Measurements from ENCODE around the gene PDPK1.

The PDPK1 gene

GRCh38 chr16:2537451-2538379 is at the start of gene PDPK1:
PDPK1 (plus strand) TSS chr16:2538021; CDS start chr16:2538113, 92 bp downstream.
- peak; percentile 98 for DNase-seq

- DNase-seq, result no peak
These were observed 48.2 kb upstream of the PDPK1 start for GRCh38 chr16:2489581-2489980.

GRCh38 chr16:2490190-2491105 is 47.4 kb upstream of the PDPK1 start:
- DNase-seq, result no peak

- no peak for DNase-seq
These were observed 45.5 kb upstream of the PDPK1 start for GRCh38 chr16:2492292-2492691.

- DNase-seq, result no peak
These were observed 44.2 kb upstream of the PDPK1 start for GRCh38 chr16:2493605-2494004.

GRCh38 chr16:2494616-2495015 is 43.2 kb upstream of the PDPK1 start:
- DNase-seq, result no peak

- no peak for DNase-seq
These were observed 42.8 kb upstream of the PDPK1 start for GRCh38 chr16:2495041-2495440.

GRCh38 chr16:2496223-2497115 is 41.4 kb upstream of the PDPK1 start:
- DNase-seq, result no peak

- DNase-seq, result no peak
These were observed 40.6 kb upstream of the PDPK1 start for GRCh38 chr16:2497116-2497630.

- DNase-seq, result no peak
These were observed 39.9 kb upstream of the PDPK1 start for GRCh38 chr16:2497695-2498484.

GRCh38 chr16:2498531-2499253 is 39.1 kb upstream of the PDPK1 start:
- DNase-seq, result no peak

- no peak for DNase-seq
These were observed 38.4 kb upstream of the PDPK1 start for GRCh38 chr16:2499454-2499853.

GRCh38 chr16:2499890-2500429 is 37.9 kb upstream of the PDPK1 start:
- no peak for DNase-seq

GRCh38 chr16:2500430-2500917 is 37.3 kb upstream of the PDPK1 start:
- no peak for DNase-seq

- peak; percentile 95 for DNase-seq
These were observed 36.7 kb upstream of the PDPK1 start for GRCh38 chr16:2500918-2501750.

GRCh38 chr16:2501946-2502895 is 35.6 kb upstream of the PDPK1 start:
- DNase-seq, result no peak

GRCh38 chr16:2505695-2506094 is 32.1 kb upstream of the PDPK1 start:
- DNase-seq, result no peak

GRCh38 chr16:2507052-2507659 is 30.7 kb upstream of the PDPK1 start:
- DNase-seq, result no peak
